ENCODE results near the gene PTX4. TPM values are rescaled to one million over a fixed set of nuclear protein-coding genes. Genes with fewer than 3 reads are reported as not detected.

The PTX4 gene
- total and polyA plus RNA-seq, 2 donors (not counting 3 experiments of a cell fraction or from before 2014, with no cell fraction given): 0.31 TPM; not detected in 1

DNA sequence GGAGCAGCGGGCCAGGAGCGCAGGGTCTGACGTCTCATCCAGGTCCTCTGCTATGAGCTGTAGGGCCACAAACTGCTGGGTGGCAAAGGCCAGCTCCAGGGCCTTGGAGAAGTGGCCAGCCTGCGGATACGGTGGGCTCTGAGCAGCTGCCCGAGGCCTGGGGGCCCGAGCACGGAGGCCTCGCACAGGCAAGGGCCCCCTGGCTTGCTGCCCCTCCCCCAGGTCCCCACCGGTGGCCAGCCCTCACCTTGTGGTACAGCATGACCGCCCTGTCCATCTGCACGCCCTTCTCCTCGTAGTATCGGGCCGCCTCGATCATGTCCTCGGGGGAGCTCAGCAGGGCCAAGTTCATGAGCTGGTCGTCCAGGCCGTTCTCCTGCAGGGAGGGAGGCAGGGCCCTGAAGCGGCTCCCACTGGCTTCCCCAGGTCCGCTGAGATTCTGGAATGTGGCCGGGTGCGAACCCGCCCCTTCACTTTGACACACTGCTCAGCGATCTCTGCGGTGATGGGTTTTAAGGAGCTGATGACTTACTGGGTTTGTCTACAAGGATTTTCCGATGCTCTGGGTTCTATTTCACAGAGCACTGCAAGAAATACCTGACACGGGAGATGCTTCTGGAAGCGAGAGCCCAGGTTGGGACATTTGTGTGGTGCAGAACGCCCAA lies 35.0 kb upstream of the PTX4 start:
- dilution Hi-C loops (cut with MboI; ENCODE audit: extremely low pct_ligation_motif_present, low sequenced_read_pairs) (no loop called here), intact Hi-C loops (cut with micrococcal nuclease) (no loop called here)
- no peak overlapping the region for H2AFZ ChIP-seq (ENCODE audit: low read depth, low read length)
- TF ChIP-seq POLR2AphosphoS5 (IDR thresholded peaks at IDR 0.05; ENCODE audit: insufficient read depth, low read depth, low read length) (no peak), GATA2 (IDR thresholded peaks at IDR 0.05; ENCODE audit: insufficient read depth, insufficient read length, low read depth, low read length) (no peak), MYC (IDR thresholded peaks at IDR 0.05; ENCODE audit: low read depth, low read length) (no peak), JUN (IDR thresholded peaks at IDR 0.05; ENCODE audit: borderline replicate concordance, insufficient read depth, insufficient read length, low read depth) (no peak), MAX (IDR thresholded peaks at IDR 0.05; ENCODE audit: insufficient read depth, insufficient read length) (no peak), EZH2 (IDR thresholded peaks at IDR 0.05; ENCODE audit: borderline replicate concordance, low read depth, low read length, severe bottlenecking) (no peak), POLR2A (IDR thresholded peaks at IDR 0.05; ENCODE audit: low read depth, low read length) (no peak)
- no peaks in the 10 kb centered on the region for H3K9me3 ChIP-seq (replicated peaks; ENCODE audit: control insufficient read depth, insufficient read depth, low read length)
- no peak overlapping the region for H3K9ac ChIP-seq (replicated peaks; ENCODE audit: extremely low read depth, insufficient read depth, low read length)
- no peaks in the 10 kb centered on the region for H3K36me3 ChIP-seq (ENCODE audit: control insufficient read depth in 2 of 2, extremely low read depth in 1 of 2, insufficient read depth in 2 of 2, low read length in 2 of 2)
- H3K4me1 ChIP-seq (ENCODE audit: control insufficient read depth, extremely low read depth, insufficient read depth, low read length): peaks cover 14% of the 10 kb centered on the region
- FAIRE-seq (no peak), DNase-seq (ENCODE audit: low read depth, low spot score) (no peak)
- H4K20me1 ChIP-seq (replicated peaks; ENCODE audit: control insufficient read depth, extremely low read depth, insufficient read depth, low read length): no peaks in the 10 kb centered on the region
- no peak overlapping the region for H3K4me2 ChIP-seq (ENCODE audit: insufficient read depth, low read length)
- POLR2A ChIA-PET: no interaction called here
- H3K79me2 ChIP-seq (ENCODE audit: control insufficient read depth, insufficient read depth, low read length): no peaks in the 10 kb centered on the region
- no peaks in the 10 kb centered on the region for H3K27me3 ChIP-seq (ENCODE audit: control insufficient read depth in 2 of 2, insufficient read depth in 2 of 2, low read length in 2 of 2)
- CTCF ChIA-PET: interaction anchor here (1.5 to 3.7 kb wide), 2 partner anchors 11 to 15 kb away, joined by 4 to 12 read pairs; no protein-coding TSS in a partner anchor
- no peak overlapping the region for H3K4me3 ChIP-seq (replicated peaks in 1 of 3; ENCODE audit: insufficient read depth in 1 of 3, low read depth in 1 of 3, low read length in 3 of 3)
- no peak overlapping the region for H3K27ac ChIP-seq (ENCODE audit: insufficient read depth, low read depth, low read length)
- no TSS peak for BruUV-seq (replicated peaks)
- no peaks in the 10 kb centered on the region for H3K9me1 ChIP-seq (replicated peaks; ENCODE audit: control insufficient read depth, extremely low read depth, insufficient read depth, low read length)

GRCh38 chr16:1520461-1520860 lies 31.7 kb upstream of the PTX4 start:
- Histone ChIP-seq H3K9me3 (replicated peaks; ENCODE audit: control insufficient read depth, insufficient read depth, low read length) (no peaks in the 10 kb centered on the region), H3K79me2 (ENCODE audit: control insufficient read depth, insufficient read depth, low read length) (no peaks in the 10 kb centered on the region), H3K4me3 (replicated peaks in 1 of 3; ENCODE audit: insufficient read depth in 1 of 3, low read depth in 1 of 3, low read length in 3 of 3) (no peak overlapping the region), H3K27ac (ENCODE audit: insufficient read depth, low read depth, low read length) (no peak overlapping the region), H3K9ac (replicated peaks; ENCODE audit: extremely low read depth, insufficient read depth, low read length) (no peak overlapping the region), H3K36me3 (ENCODE audit: control insufficient read depth in 2 of 2, extremely low read depth in 1 of 2, insufficient read depth in 2 of 2, low read length in 2 of 2) (no peaks in the 10 kb centered on the region), H4K20me1 (replicated peaks; ENCODE audit: control insufficient read depth, extremely low read depth, insufficient read depth, low read length) (no peaks in the 10 kb centered on the region), H3K4me1 (ENCODE audit: control insufficient read depth, extremely low read depth, insufficient read depth, low read length) (no peaks in the 10 kb centered on the region), H3K27me3 (ENCODE audit: control insufficient read depth in 2 of 2, insufficient read depth in 2 of 2, low read length in 2 of 2) (no peaks in the 10 kb centered on the region), H2AFZ (ENCODE audit: low read depth, low read length) (no peak overlapping the region), H3K9me1 (replicated peaks; ENCODE audit: control insufficient read depth, extremely low read depth, insufficient read depth, low read length) (no peaks in the 10 kb centered on the region), H3K4me2 (ENCODE audit: insufficient read depth, low read length) (no peak overlapping the region)
- no peak for DNase-seq (ENCODE audit: low read depth, low spot score)
- CTCF ChIA-PET: no interaction called here
- no peak for FAIRE-seq
- dilution Hi-C loops (cut with MboI; ENCODE audit: extremely low pct_ligation_motif_present, low sequenced_read_pairs): no loop called here
- TF ChIP-seq GATA2 (IDR thresholded peaks at IDR 0.05; ENCODE audit: insufficient read depth, insufficient read length, low read depth, low read length) (no peak), POLR2A (IDR thresholded peaks at IDR 0.05; ENCODE audit: low read depth, low read length) (no peak), CTCF (IDR thresholded peaks at IDR 0.05; ENCODE audit: extremely low read depth in 1 of 2, insufficient read depth in 1 of 2, low read depth in 1 of 2, low read length in 2 of 2) (no peak), FOS (IDR thresholded peaks at IDR 0.05; ENCODE audit: borderline replicate concordance, insufficient read depth, low read length) (no peak), MYC (IDR thresholded peaks at IDR 0.05; ENCODE audit: low read depth, low read length) (no peak), MAX (IDR thresholded peaks at IDR 0.05; ENCODE audit: insufficient read depth, insufficient read length) (no peak), POLR2AphosphoS5 (IDR thresholded peaks at IDR 0.05; ENCODE audit: insufficient read depth, low read depth, low read length) (no peak), JUN (IDR thresholded peaks at IDR 0.05; ENCODE audit: borderline replicate concordance, insufficient read depth, insufficient read length, low read depth) (no peak), EZH2 (IDR thresholded peaks at IDR 0.05; ENCODE audit: borderline replicate concordance, low read depth, low read length, severe bottlenecking) (no peak)
- POLR2A ChIA-PET: no interaction called here
- BruUV-seq (replicated peaks): no TSS peak
- intact Hi-C loops (cut with micrococcal nuclease): no loop called here

All from endothelial cell of umbilical vein (primary cell).